Lower lobe of right lung (tissue), 2 donors: Measurements from ENCODE around the gene CCDC184. TPM values are rescaled to one million over a fixed set of nuclear protein-coding genes. Genes with fewer than 3 reads are reported as not detected.
A peak's percentile ranks its signal among the peaks of the same experiment; 100 is the strongest.

ENCODE experiments used
- ATAC-seq, 2 donors: fragments of 200-7000 bp; cut with Tn5 transposase; one replicate each; pipeline ENCODE4 v1.9.1; 2020 to 2022; ENCODE audit warnings: mild to moderate bottlenecking in 2 of 2, moderate library complexity in 2 of 2
- DNase-seq: peaks from one replicate; pipeline ENCODE4 v3.0.0-alpha.2; 2020
- H3K27ac ChIP-seq: fragments of 200-600 bp; one replicate; pipeline ENCODE4 v1.8.0; 2022
- H3K27me3 ChIP-seq: fragments of 200-600 bp; one replicate; pipeline ENCODE4 v1.8.0; 2022; ENCODE audit warnings: low read depth
- H3K36me3 ChIP-seq: fragments of 200-600 bp; one replicate; pipeline ENCODE4 v1.8.0; 2022; ENCODE audit warnings: mild to moderate bottlenecking
- H3K4me1 ChIP-seq: fragments of 200-600 bp; one replicate; pipeline ENCODE4 v1.8.0; 2022
- H3K4me3 ChIP-seq: fragments of 200-600 bp; one replicate; pipeline ENCODE4 v1.8.0; 2022; ENCODE audit warnings: mild to moderate bottlenecking
- H3K9me3 ChIP-seq: fragments of 200-600 bp; one replicate; pipeline ENCODE4 v1.8.0; 2022
- intact Hi-C: fragments of 100-400 bp; cut with DNase I; formaldehyde crosslinking; loops from one replicate; pipeline ENCODE4 v1.11.0; 2022
- long read RNA-seq: library from polyadenylated mRNA; unstranded; transcript quantifications from one replicate; pipeline ENCODE4 v2.0.0, GENCODE V29; 2021
- total RNA-seq: library from RNA; stranded (reverse); fragmentation: NEBNext Ultra II Directional; extraction: Animal tissue kit (Norgen Biotek cat#: 25700); gene quantifications from one replicate; pipeline ENCODE4 v1.2.1, GENCODE V29; 2021
- TF ChIP-seq, protein P1 (sequence below): fragments of 200-600 bp; IDR thresholded peaks from one replicate; pipeline ENCODE4 v1.8.0; 2022; ENCODE audit warnings: antibody characterized with exemption, mild to moderate bottlenecking
- donor health status: DM: no; HTN: yes; CAD: no; lungs with severe emphysema.

CCDC184 gene
- total RNA-seq, result 1.0 TPM
- long read RNA-seq, partial matches to known transcripts, result 0 of 4 reads
- long read RNA-seq, other reads (novel, unspliced or antisense), result 0 of 4 reads

DNA sequence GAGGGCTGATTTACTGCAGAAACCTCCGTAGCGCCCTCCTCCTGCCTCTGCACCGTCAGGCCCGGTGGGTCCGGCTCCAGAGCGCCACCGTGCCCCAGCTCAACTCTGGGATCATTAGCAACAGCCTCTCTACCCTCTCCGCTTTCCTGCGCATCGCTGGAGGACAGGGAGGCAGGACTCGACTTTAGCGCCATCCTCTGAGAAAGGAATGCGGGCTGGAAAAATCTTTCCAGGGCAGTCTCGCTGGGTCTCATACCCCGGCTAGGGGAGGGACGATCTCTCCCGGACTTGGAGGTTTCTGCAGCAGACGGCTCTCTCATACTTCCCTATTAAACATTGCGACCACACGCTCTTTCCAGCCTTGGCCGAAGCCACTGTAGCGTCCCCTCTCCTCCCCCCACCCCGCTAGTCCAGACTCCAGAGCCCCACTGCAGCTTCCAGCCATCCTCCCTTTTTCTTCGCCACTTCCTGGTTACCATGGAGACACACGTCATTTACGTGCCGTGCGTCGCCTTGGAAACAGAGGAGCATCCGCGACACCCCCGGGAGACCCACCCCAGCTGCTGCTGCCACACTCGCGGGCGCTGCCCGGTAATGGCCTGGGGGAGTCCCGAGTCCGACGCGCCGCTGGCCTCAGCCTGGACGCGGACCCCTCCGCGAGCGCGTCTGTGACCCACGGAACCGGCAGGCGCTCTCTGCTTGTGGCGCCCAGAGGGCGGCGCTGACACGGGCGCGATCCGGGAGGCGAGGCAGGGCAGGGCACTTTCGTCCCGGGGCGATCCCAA lies at the start of gene CCDC184:
CCDC184 (plus strand) TSS at position 554 of the 785 bp plus-strand sequence. CDS start 479 bp downstream, outside the sequence.
- Histone ChIP-seq H3K36me3 (no peaks in the 10 kb centered on the region), H3K4me1 (peaks cover 23% of the 10 kb centered on the region), H3K27ac (no peak within 1 kb of the TSS), H3K27me3 (peaks cover 68% of the 10 kb centered on the region), H3K9me3 (no peaks in the 10 kb centered on the region), H3K4me3 (peak within 1 kb of the TSS; percentile 75)
- DNase-seq (peak; percentile 64), ATAC-seq (peak; percentile 76 to 80)
- intact Hi-C loops, result no loop called here
- TF ChIP-seq, protein P1, sequence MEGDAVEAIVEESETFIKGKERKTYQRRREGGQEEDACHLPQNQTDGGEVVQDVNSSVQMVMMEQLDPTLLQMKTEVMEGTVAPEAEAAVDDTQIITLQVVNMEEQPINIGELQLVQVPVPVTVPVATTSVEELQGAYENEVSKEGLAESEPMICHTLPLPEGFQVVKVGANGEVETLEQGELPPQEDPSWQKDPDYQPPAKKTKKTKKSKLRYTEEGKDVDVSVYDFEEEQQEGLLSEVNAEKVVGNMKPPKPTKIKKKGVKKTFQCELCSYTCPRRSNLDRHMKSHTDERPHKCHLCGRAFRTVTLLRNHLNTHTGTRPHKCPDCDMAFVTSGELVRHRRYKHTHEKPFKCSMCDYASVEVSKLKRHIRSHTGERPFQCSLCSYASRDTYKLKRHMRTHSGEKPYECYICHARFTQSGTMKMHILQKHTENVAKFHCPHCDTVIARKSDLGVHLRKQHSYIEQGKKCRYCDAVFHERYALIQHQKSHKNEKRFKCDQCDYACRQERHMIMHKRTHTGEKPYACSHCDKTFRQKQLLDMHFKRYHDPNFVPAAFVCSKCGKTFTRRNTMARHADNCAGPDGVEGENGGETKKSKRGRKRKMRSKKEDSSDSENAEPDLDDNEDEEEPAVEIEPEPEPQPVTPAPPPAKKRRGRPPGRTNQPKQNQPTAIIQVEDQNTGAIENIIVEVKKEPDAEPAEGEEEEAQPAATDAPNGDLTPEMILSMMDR, result peak; percentile 33

DNA sequence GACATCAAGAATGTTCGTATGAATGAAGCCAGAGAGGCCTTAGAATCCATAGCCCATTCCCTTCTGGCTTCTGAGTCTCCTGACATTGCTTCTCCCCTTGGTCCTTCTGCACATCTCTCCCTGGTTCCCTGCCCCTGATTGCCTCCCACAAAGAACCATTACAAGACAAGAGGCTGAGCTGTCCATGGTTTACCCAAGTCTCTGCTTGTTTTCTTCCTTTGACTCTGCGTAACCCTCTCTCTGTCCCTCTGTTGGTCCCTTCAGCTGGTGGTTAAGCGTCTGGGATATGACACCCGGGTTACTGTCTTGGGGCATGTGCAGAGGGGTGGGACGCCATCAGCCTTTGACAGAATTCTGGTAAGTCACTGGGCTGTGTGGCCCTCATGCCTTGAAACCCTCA lies 48.4 kb upstream of the CCDC184 start:
- Histone ChIP-seq H3K4me3 (no peak overlapping the region), H3K27me3 (no peaks in the 10 kb centered on the region), H3K27ac (no peak overlapping the region), H3K9me3 (no peaks in the 10 kb centered on the region), H3K4me1 (no peaks in the 10 kb centered on the region), H3K36me3 (peaks cover 85% of the 10 kb centered on the region)
- DNase-seq, result no peak
- TF ChIP-seq, protein P1, result no peak
- intact Hi-C loops, result no loop called here
- no peak for ATAC-seq

DNA sequence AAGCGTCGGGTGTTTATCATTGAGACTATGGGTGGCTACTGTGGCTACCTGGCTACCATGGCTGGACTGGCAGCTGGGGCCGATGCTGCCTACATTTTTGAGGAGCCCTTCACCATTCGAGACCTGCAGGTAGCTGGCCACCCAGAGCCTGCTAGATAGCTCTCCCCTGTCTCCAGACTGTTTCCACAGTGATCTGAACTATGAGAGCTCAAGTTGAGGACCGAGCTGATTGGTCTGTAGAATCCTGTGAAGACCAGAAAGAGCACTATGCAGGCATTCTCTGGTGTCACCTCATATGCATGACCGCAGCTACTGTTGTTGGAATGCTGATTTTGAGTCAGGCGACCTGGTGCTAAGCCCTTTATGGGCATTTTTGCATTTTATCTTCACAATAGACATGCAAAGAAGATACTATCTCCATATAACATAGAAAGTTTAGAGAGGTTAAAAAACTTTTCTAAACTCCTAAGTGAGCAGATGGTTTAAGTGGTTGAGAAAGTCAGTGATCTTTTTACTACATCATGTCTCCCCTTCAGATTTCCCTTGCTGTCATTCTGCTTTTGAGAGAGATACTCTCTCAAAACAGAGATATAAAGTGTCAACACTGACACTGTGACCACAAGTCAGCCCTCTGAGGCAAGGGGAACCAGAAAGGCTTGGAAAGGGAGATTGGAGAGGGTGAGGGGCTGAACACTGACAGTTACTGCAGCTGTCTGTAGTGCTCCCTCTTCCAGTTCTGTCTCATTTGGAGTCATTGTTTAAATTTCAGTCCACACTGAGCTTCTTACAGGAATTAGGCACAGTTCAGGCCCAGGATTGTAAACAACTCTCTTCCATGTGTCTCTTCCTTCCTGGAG lies 40.4 kb upstream of the CCDC184 start:
- ATAC-seq, result no peak
- peaks cover 97% of the 10 kb centered on the region for H3K36me3 ChIP-seq

DNA sequence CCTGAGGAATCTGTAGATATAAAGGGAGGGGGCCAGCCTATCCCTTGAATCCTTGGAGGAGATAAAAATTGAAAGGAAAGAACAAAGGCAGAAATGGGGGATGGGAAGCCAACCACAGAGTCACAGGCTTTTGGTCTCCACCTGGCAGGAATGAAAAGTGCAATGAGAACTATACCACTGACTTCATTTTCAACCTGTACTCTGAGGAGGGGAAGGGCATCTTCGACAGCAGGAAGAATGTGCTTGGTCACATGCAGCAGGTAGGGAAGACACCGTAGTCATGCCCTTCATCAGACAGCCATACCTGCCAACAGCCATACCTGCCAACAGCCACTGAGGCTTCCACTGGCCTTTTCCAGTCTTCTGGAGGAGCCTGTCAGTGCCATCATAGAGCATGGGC lies 39.5 kb upstream of the CCDC184 start:
- H3K27ac ChIP-seq, result no peak overlapping the region
- intact Hi-C loops, result no loop called here
- H3K4me3 ChIP-seq, result no peak overlapping the region
- no peak for ATAC-seq
- H3K36me3 ChIP-seq, result peaks cover 97% of the 10 kb centered on the region
- H3K4me1 ChIP-seq, result no peaks in the 10 kb centered on the region
- no peaks in the 10 kb centered on the region for H3K9me3 ChIP-seq
- TF ChIP-seq, protein P1, result no peak
- no peaks in the 10 kb centered on the region for H3K27me3 ChIP-seq
- no peak for DNase-seq

More for the DNA sequence above, 40.4 kb upstream of the CCDC184 start:
- H3K27me3 ChIP-seq, result no peaks in the 10 kb centered on the region
- no peaks in the 10 kb centered on the region for H3K9me3 ChIP-seq
- TF ChIP-seq, protein P1, result no peak
- no peaks in the 10 kb centered on the region for H3K4me1 ChIP-seq
- intact Hi-C loops, result no loop called here
- no peak overlapping the region for H3K4me3 ChIP-seq
- H3K27ac ChIP-seq, result no peak overlapping the region
- DNase-seq, result no peak

DNA sequence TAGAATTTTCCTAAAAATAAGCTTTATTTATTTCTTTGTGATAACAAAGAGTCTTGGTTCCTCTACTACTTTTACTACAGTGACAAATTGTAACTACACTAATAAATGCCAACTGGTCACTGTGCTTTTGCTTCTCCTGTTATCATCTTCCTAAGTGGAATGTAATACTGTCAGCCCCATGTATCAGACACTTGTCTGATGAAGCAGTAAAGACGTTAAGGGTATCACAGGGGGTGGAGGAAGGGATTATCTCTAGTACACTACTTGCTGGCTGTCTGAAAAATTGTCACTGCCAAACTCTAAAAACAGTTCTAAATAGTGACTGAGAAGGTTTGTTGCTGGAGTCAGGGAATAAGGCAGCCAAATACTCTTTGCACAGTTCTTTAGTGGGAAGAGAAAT lies 37.5 kb upstream of the CCDC184 start:
- ATAC-seq (no peak), DNase-seq (no peak)
- no peaks in the 10 kb centered on the region for H3K9me3 ChIP-seq
- H3K4me1 ChIP-seq, result no peaks in the 10 kb centered on the region
- intact Hi-C loops, result no loop called here
- H3K27me3 ChIP-seq, result no peaks in the 10 kb centered on the region
- TF ChIP-seq, protein P1, result no peak
- H3K36me3 ChIP-seq, result peaks cover 98% of the 10 kb centered on the region
- H3K27ac ChIP-seq, result no peak overlapping the region
- no peak overlapping the region for H3K4me3 ChIP-seq
